ENCODE data around the gene MOGAT3. TPM values are rescaled to one million over a fixed set of nuclear protein-coding genes. Genes with fewer than 3 reads are reported as not detected.
A peak's percentile ranks its signal among the peaks of the same experiment; 100 is the strongest.

The MOGAT3 gene
- total and polyA plus RNA-seq, 3 experiments from 2014 or later: not detected

GRCh38 chr7:101180130-101180755 is 20.6 kb downstream of the MOGAT3 start, which contains the start of gene NAT16:
TSS of gene NAT16 (minus strand) at chr7:101180293. CDS start at chr7:101174807, 5,486 bp downstream.
- peaks cover 9 to 15% (median 10%) of the 10 kb centered on the region in 3 donors for H3K4me1 Mint-ChIP-seq
- peak within 1 kb of the TSS in 1 of 8 donors; percentile 2 for H3K27ac Mint-ChIP-seq
- H3K36me3 Mint-ChIP-seq: no peaks in the 10 kb centered on the region
- no peak within 1 kb of the TSS for H3K4me3 ChIP-seq (ENCODE audit: low read length)
- H3K4me1 ChIP-seq (ENCODE audit: insufficient read depth, low read length): no peaks in the 10 kb centered on the region
- H3K4me3 Mint-ChIP-seq: peak within 1 kb of the TSS in 6 of 7 donors; percentile 16 to 60 (median 52)
- no peaks in the 10 kb centered on the region for H3K9me3 ChIP-seq (ENCODE audit: low read length)
- POLR2A ChIA-PET: no interaction called here
- H3K27me3 Mint-ChIP-seq: peaks cover 62 to 70% of the 10 kb centered on the region in 2 donors
- peaks cover 42% of the 10 kb centered on the region for H3K27me3 ChIP-seq (ENCODE audit: insufficient read depth, low read length, poor library complexity, severe bottlenecking)
- H3K27ac ChIP-seq (ENCODE audit: low read depth, low read length): no peak within 1 kb of the TSS
- H3K9me3 Mint-ChIP-seq: no peaks in the 10 kb centered on the region
- no peaks in the 10 kb centered on the region for H3K36me3 ChIP-seq (ENCODE audit: insufficient read depth, low read length)
- CTCF ChIA-PET: interaction anchor here (1.3 kb wide), 1 partner anchor 12 kb away, joined by 4 read pairs; no protein-coding TSS in a partner anchor
- no peak for DNase-seq

GRCh38 chr7:101179713-101180112 is 21.1 kb downstream of the MOGAT3 start:
- Histone ChIP-seq H3K4me3 (ENCODE audit: low read length) (no peak overlapping the region), H3K4me1 (ENCODE audit: insufficient read depth, low read length) (no peaks in the 10 kb centered on the region), H3K27ac (ENCODE audit: low read depth, low read length) (no peak overlapping the region), H3K9me3 (ENCODE audit: low read length) (no peaks in the 10 kb centered on the region), H3K36me3 (ENCODE audit: insufficient read depth, low read length) (no peaks in the 10 kb centered on the region), H3K27me3 (ENCODE audit: insufficient read depth, low read length, poor library complexity, severe bottlenecking) (peaks cover 46% of the 10 kb centered on the region)
- Mint-ChIP-seq H3K4me1 (peaks cover 9 to 15% (median 10%) of the 10 kb centered on the region in 3 donors), H3K4me3 (peak overlapping the region in 1 of 7 donors; percentile 7), H3K27me3 (peaks cover 65 to 70% of the 10 kb centered on the region in 2 donors), H3K9me3 (no peaks in the 10 kb centered on the region), H3K27ac (no peak overlapping the region), H3K36me3 (no peaks in the 10 kb centered on the region)
- no peak for DNase-seq
- POLR2A ChIA-PET: no interaction called here
- CTCF ChIA-PET: interaction anchor here (1.3 kb wide), 1 partner anchor 13 kb away, joined by 4 read pairs; no protein-coding TSS in a partner anchor

GRCh38 chr7:101179117-101179516 is 21.7 kb downstream of the MOGAT3 start:
- POLR2A ChIA-PET: no interaction called here
- H3K4me3 Mint-ChIP-seq: peak overlapping the region in 6 of 7 donors; percentile 16 to 60 (median 50)
- no peak overlapping the region for H3K4me3 ChIP-seq (ENCODE audit: low read length)
- H3K27me3 ChIP-seq (ENCODE audit: insufficient read depth, low read length, poor library complexity, severe bottlenecking): peaks cover 52% of the 10 kb centered on the region
- no peak overlapping the region for H3K27ac ChIP-seq (ENCODE audit: low read depth, low read length)
- no peaks in the 10 kb centered on the region for H3K36me3 Mint-ChIP-seq
- CTCF ChIA-PET: interaction anchor here (0.8 kb wide), 1 partner anchor 35 kb away, joined by 4 read pairs; no protein-coding TSS in a partner anchor
- H3K36me3 ChIP-seq (ENCODE audit: insufficient read depth, low read length): no peaks in the 10 kb centered on the region
- no peaks in the 10 kb centered on the region for H3K9me3 ChIP-seq (ENCODE audit: low read length)
- peaks cover 5% of the 10 kb centered on the region for H3K4me1 ChIP-seq (ENCODE audit: insufficient read depth, low read length)
- no peak overlapping the region for H3K27ac Mint-ChIP-seq
- no peak for DNase-seq
- H3K4me1 Mint-ChIP-seq: peaks cover 12 to 20% (median 13%) of the 10 kb centered on the region in 3 donors
- H3K27me3 Mint-ChIP-seq: peaks cover 64 to 73% of the 10 kb centered on the region in 2 donors
- no peaks in the 10 kb centered on the region for H3K9me3 Mint-ChIP-seq

- Mint-ChIP-seq H3K36me3 (no peaks in the 10 kb centered on the region), H3K27ac (no peak overlapping the region), H3K4me3 (no peak overlapping the region), H3K4me1 (peaks cover 16 to 35% (median 20%) of the 10 kb centered on the region in 3 donors), H3K9me3 (peaks cover 0 to 3% (median 0%) of the 10 kb centered on the region in 5 donors), H3K27me3 (peaks cover 75 to 83% of the 10 kb centered on the region in 2 donors)
- H3K4me3 ChIP-seq (ENCODE audit: low read length): no peak overlapping the region
- ChIA-PET CTCF (interaction anchor here (0.8 to 1.0 kb wide), 2 partner anchors 14 to 33 kb away, joined by 3 to 4 read pairs; no protein-coding TSS in a partner anchor), POLR2A (no interaction called here)
- no peaks in the 10 kb centered on the region for H3K9me3 ChIP-seq (ENCODE audit: low read length)
- H3K36me3 ChIP-seq (ENCODE audit: insufficient read depth, low read length): no peaks in the 10 kb centered on the region
- DNase-seq: no peak
- H3K27ac ChIP-seq (ENCODE audit: low read depth, low read length): no peak overlapping the region
- peaks cover 20% of the 10 kb centered on the region for H3K4me1 ChIP-seq (ENCODE audit: insufficient read depth, low read length)
- H3K27me3 ChIP-seq (ENCODE audit: insufficient read depth, low read length, poor library complexity, severe bottlenecking): peaks cover 66% of the 10 kb centered on the region
Measured at GRCh38 chr7:101177644-101178043, 23.2 kb downstream of the MOGAT3 start.

DNA sequence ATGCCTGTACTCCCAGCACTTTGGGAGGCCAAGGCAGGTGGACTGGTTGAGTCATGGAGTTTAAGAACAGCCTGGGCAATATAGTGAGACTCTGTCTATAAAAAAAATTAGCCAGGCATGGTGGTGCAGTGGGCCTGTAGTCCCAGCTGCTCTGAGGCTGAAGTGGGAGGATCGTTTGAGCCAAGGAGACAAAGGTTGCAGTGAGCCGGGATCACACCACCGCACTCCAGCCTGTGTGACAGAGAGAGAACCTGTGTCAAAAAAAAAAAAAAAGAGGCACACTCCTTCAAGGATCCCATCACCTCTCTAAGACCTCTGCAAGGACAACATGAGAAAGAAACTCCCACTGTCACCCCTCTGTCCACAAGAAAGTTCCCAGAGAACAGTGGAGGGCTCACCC is 25.2 kb downstream of the MOGAT3 start:
- H3K27me3 ChIP-seq (ENCODE audit: insufficient read depth, low read length, poor library complexity, severe bottlenecking): peaks cover 80% of the 10 kb centered on the region
- Mint-ChIP-seq H3K36me3 (no peaks in the 10 kb centered on the region), H3K27me3 (peaks cover 76 to 85% of the 10 kb centered on the region in 2 donors), H3K9me3 (peaks cover 0 to 3% (median 0%) of the 10 kb centered on the region in 5 donors), H3K4me3 (no peak overlapping the region), H3K4me1 (peaks cover 24 to 45% (median 31%) of the 10 kb centered on the region in 3 donors), H3K27ac (peak overlapping the region in 1 of 8 donors; percentile 64)
- POLR2A ChIA-PET: no interaction called here
- peaks cover 40% of the 10 kb centered on the region for H3K4me1 ChIP-seq (ENCODE audit: insufficient read depth, low read length)
- no peak for DNase-seq
- no peaks in the 10 kb centered on the region for H3K36me3 ChIP-seq (ENCODE audit: insufficient read depth, low read length)
- no peaks in the 10 kb centered on the region for H3K9me3 ChIP-seq (ENCODE audit: low read length)
- H3K4me3 ChIP-seq (ENCODE audit: low read length): no peak overlapping the region
- no peak overlapping the region for H3K27ac ChIP-seq (ENCODE audit: low read depth, low read length)
- CTCF ChIA-PET: interaction anchor here (0.9 to 2.9 kb wide), 4 partner anchors 11 to 32 kb away, joined by 3 to 14 read pairs (median 6); no protein-coding TSS in a partner anchor

- H3K9me3 Mint-ChIP-seq: peaks cover 0 to 3% (median 0%) of the 10 kb centered on the region in 5 donors
- Histone ChIP-seq H3K9me3 (ENCODE audit: low read length) (no peaks in the 10 kb centered on the region), H3K4me1 (ENCODE audit: insufficient read depth, low read length) (peaks cover 53% of the 10 kb centered on the region), H3K27me3 (ENCODE audit: insufficient read depth, low read length, poor library complexity, severe bottlenecking) (peaks cover 90% of the 10 kb centered on the region), H3K4me3 (ENCODE audit: low read length) (no peak overlapping the region), H3K36me3 (ENCODE audit: insufficient read depth, low read length) (no peaks in the 10 kb centered on the region), H3K27ac (ENCODE audit: low read depth, low read length) (no peak overlapping the region)
- peak overlapping the region in 3 of 8 donors; percentile 24 to 64 (median 42) for H3K27ac Mint-ChIP-seq
- ChIA-PET CTCF (interaction anchor here (1.0 to 2.9 kb wide), 6 partner anchors 9 to 43 kb away, joined by 3 to 14 read pairs (median 4); partner anchors contain the start of genes PLOD3 and ZNHIT1), POLR2A (interaction anchor here (1.0 kb wide), 1 partner anchor 10 kb away, joined by 5 read pairs; no protein-coding TSS in a partner anchor)
- H3K4me3 Mint-ChIP-seq: peak overlapping the region; percentile 37 to 86 (median 71)
- H3K27me3 Mint-ChIP-seq: peaks cover 85 to 88% of the 10 kb centered on the region in 2 donors
- H3K4me1 Mint-ChIP-seq: peaks cover 34 to 54% (median 37%) of the 10 kb centered on the region in 3 donors
- no peak for DNase-seq
- no peaks in the 10 kb centered on the region for H3K36me3 Mint-ChIP-seq
Measured at GRCh38 chr7:101174322-101174854, 26.4 kb downstream of the MOGAT3 start.

DNA sequence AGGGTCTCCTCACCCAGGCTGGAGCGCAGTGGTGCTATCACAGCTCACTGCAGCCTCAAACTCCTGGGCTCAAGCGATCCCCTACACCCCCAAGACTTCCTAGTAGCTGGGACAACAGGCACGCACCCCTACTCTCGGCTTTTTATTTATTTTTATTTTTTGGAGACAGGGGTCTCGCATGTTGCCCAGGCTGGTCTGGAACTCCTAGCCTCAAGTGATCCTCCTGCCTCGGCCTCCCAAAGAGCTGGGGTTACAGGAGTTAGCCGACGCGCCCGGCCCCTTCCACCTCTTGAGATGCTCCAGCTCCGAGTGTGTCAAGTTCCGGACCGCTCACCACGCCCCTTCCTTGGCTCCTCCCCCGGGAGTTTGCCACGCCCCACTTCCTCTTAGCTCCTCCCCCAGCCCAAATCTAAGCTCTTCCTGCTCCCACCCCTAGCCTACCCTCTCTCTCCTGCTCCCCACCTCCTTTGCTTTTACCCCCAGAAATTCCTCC is 27.0 kb downstream of the MOGAT3 start:
- DNase-seq: peak; percentile 37 to 71 (median 60)
- POLR2A ChIA-PET: interaction anchor here (1.0 kb wide), 1 partner anchor 9 kb away, joined by 5 read pairs; no protein-coding TSS in a partner anchor

More for the DNA sequence above, 27.0 kb downstream of the MOGAT3 start:
- H3K27me3 Mint-ChIP-seq: peaks cover 84 to 88% of the 10 kb centered on the region in 2 donors
- H3K4me1 Mint-ChIP-seq: peaks cover 34 to 53% (median 37%) of the 10 kb centered on the region in 3 donors
- H3K9me3 Mint-ChIP-seq: peaks cover 0 to 3% (median 0%) of the 10 kb centered on the region in 5 donors
- Histone ChIP-seq H3K27ac (ENCODE audit: low read depth, low read length) (no peak overlapping the region), H3K27me3 (ENCODE audit: insufficient read depth, low read length, poor library complexity, severe bottlenecking) (peaks cover 93% of the 10 kb centered on the region), H3K4me3 (ENCODE audit: low read length) (no peak overlapping the region), H3K36me3 (ENCODE audit: insufficient read depth, low read length) (no peaks in the 10 kb centered on the region), H3K9me3 (ENCODE audit: low read length) (no peaks in the 10 kb centered on the region), H3K4me1 (ENCODE audit: insufficient read depth, low read length) (peaks cover 57% of the 10 kb centered on the region)
- CTCF ChIA-PET: interaction anchor here (1.0 to 2.9 kb wide), 7 partner anchors 10 to 44 kb away, joined by 3 to 14 read pairs (median 4); partner anchors contain the start of genes PLOD3 and ZNHIT1
- peak overlapping the region in 2 of 8 donors; percentile 24 to 42 for H3K27ac Mint-ChIP-seq
- H3K36me3 Mint-ChIP-seq: no peaks in the 10 kb centered on the region
- peak overlapping the region in 6 of 7 donors; percentile 63 to 86 (median 72) for H3K4me3 Mint-ChIP-seq

Measured in CD8-positive, alpha-beta memory T cell (primary cell).